PC-3 (cell line): ENCODE measurements around the gene RSU1. TPM values are rescaled to one million over a fixed set of nuclear protein-coding genes. Genes with fewer than 3 reads are reported as not detected.

Source experiments
- ATAC-seq: fragments of 200-7000 bp; cut with Tn5 transposase; 2 replicates; pipeline ENCODE4 v1.9.1; 2020; ENCODE audit warnings: mild to moderate bottlenecking, moderate library complexity
- BruUV-seq: library from RNA; stranded (reverse); fragments of 400-500 nt; replicated peaks from 2 replicates; lab custom pipeline; 2021; lab: Mats Ljungman, UMichigan
- CTCF ChIA-PET: fragments of 300-600 bp; sonication (Branson Sonifier 250); formaldehyde crosslinking; loops from one replicate; lab custom pipeline; 2022; ENCODE audit warnings: antibody characterized with exemption; lab: Charles Lee
- POLR2A ChIA-PET: fragments of 300-600 bp; sonication (Branson Sonifier 250); formaldehyde crosslinking; loops from one replicate; lab custom pipeline; 2022; ENCODE audit warnings: antibody characterized with exemption; ENCODE audit not compliant: unreplicated experiment; lab: Charles Lee
- DNase-seq: peaks from one replicate; pipeline ENCODE4 v3.0.0-alpha.2; 2015
- H2AFZ ChIP-seq: fragments of 300-600 bp; sonication (generic); 2 replicates; pipeline ENCODE4 v1.6.0; 2016; ENCODE audit warnings: antibody characterized with exemption, low read length
- H3F3A ChIP-seq: fragments of 300-600 bp; sonication (generic); one replicate; pipeline ENCODE4 v1.6.0; 2017; ENCODE audit warnings: antibody characterized with exemption, low read length, control low read depth, mild to moderate bottlenecking; ENCODE audit not compliant: unreplicated experiment
- H3K27ac ChIP-seq: fragments of 300-600 bp; sonication (generic); 2 replicates; pipeline ENCODE4 v1.5.1; 2016; ENCODE audit warnings: mild to moderate bottlenecking, low read length
- H3K27me3 ChIP-seq: fragments of 300-600 bp; sonication (generic); 2 replicates; pipeline ENCODE4 v1.6.1; 2016; ENCODE audit warnings: low read length, mixed read lengths
- H3K36me3 ChIP-seq: fragments of 300-600 bp; sonication (generic); 2 replicates; pipeline ENCODE4 v1.6.1; 2016; ENCODE audit warnings: low read depth, mixed run types, low read length, mixed read lengths
- H3K4me1 ChIP-seq: fragments of 300-600 bp; sonication (generic); 2 replicates; pipeline ENCODE4 v1.5.1; 2016; ENCODE audit warnings: low read length; ENCODE audit not compliant: insufficient read depth
- H3K4me2 ChIP-seq: fragments of 300-600 bp; sonication (generic); 2 replicates; pipeline ENCODE4 v1.6.0; 2016; ENCODE audit warnings: low read length
- H3K4me3 ChIP-seq: fragments of 300-600 bp; sonication (generic); 2 replicates; pipeline ENCODE4 v1.5.1; 2016; ENCODE audit warnings: mild to moderate bottlenecking, low read length, mixed read lengths
- H3K79me2 ChIP-seq: fragments of 300-600 bp; sonication (generic); 2 replicates; pipeline ENCODE4 v1.6.1; 2017; ENCODE audit warnings: low read length, mixed read lengths
- H3K9ac ChIP-seq: fragments of 300-600 bp; sonication (generic); 2 replicates; pipeline ENCODE4 v1.6.0; 2016; ENCODE audit warnings: mild to moderate bottlenecking, low read length
- H3K9me2 ChIP-seq: fragments of 300-600 bp; sonication (generic); replicated peaks from 2 replicates; pipeline ENCODE4 v1.6.1; 2016; ENCODE audit warnings: mixed run types, low read length, mixed read lengths
- H3K9me3 ChIP-seq: fragments of 300-600 bp; sonication (generic); 2 replicates; pipeline ENCODE4 v1.6.1; 2016; ENCODE audit warnings: low read length, mixed read lengths
- H4K20me1 ChIP-seq: fragments of 300-600 bp; sonication (generic); 2 replicates; pipeline ENCODE4 v1.6.1; 2016; ENCODE audit warnings: low read length, mixed read lengths
- CTCF ChIP-seq: fragments of 300-600 bp; sonication (generic); conservative IDR thresholded peaks from 2 replicates; pipeline ENCODE4 v1.5.1; 2017; ENCODE audit warnings: antibody characterized with exemption, low read depth, mild to moderate bottlenecking, low read length
- EZH2 ChIP-seq: fragments of 300-600 bp; sonication (generic); IDR thresholded peaks from one replicate; pipeline ENCODE4 v1.6.1; 2017; ENCODE audit warnings: antibody characterized with exemption, mild to moderate bottlenecking, low read length; ENCODE audit not compliant: unreplicated experiment
- EZH2phosphoT487 ChIP-seq: fragments of 300-600 bp; sonication (generic); IDR thresholded peaks from 2 replicates; pipeline ENCODE4 v1.6.1; 2018; ENCODE audit warnings: mild to moderate bottlenecking, antibody characterized with exemption, low read length, borderline replicate concordance
- intact Hi-C: fragments of 100-400 bp; cut with micrococcal nuclease; formaldehyde crosslinking; loops from 2 replicates; pipeline ENCODE4 v1.9.0; 2023
- total RNA-seq: library from RNA; depleted of rRNA; stranded (reverse); fragments of >200 nt; gene quantifications from 2 replicates; pipeline ENCODE4 v1.2.3, GENCODE V29; 2014

RSU1 gene
- total RNA-seq, 1 experiment from 2014 or later: 21.2 TPM

GRCh38 chr10:16646181-16647059, 170.8 kb downstream of the RSU1 start:
- intact Hi-C loops: no loop called here
- Histone ChIP-seq H3F3A (no peaks in the 10 kb centered on the region), H3K36me3 (no peaks in the 10 kb centered on the region), H3K27me3 (no peaks in the 10 kb centered on the region), H3K4me3 (no peak overlapping the region), H2AFZ (no peak overlapping the region), H3K9ac (no peak overlapping the region), H4K20me1 (no peaks in the 10 kb centered on the region), H3K79me2 (no peaks in the 10 kb centered on the region), H3K9me3 (no peaks in the 10 kb centered on the region), H3K4me2 (no peak overlapping the region), H3K9me2 (no peaks in the 10 kb centered on the region), H3K4me1 (peaks cover 10% of the 10 kb centered on the region), H3K27ac (no peak overlapping the region)
- ATAC-seq: no peak
- no peak for DNase-seq
- TF ChIP-seq EZH2 (no peak), CTCF (no peak), EZH2phosphoT487 (no peak)
- ChIA-PET CTCF (no interaction called here), POLR2A (no interaction called here)
- no TSS peak for BruUV-seq

GRCh38 chr10:16644146-16644545, 173.1 kb downstream of the RSU1 start:
- Histone ChIP-seq H3K27me3 (no peaks in the 10 kb centered on the region), H3K9me2 (no peaks in the 10 kb centered on the region), H3K4me2 (peak overlapping the region; percentile 61; the same call in 1 of the 2 replicates), H2AFZ (no peak overlapping the region), H3K4me3 (no peak overlapping the region), H3F3A (no peaks in the 10 kb centered on the region), H3K9me3 (no peaks in the 10 kb centered on the region), H3K36me3 (no peaks in the 10 kb centered on the region), H4K20me1 (no peaks in the 10 kb centered on the region), H3K9ac (no peak overlapping the region), H3K27ac (no peak overlapping the region), H3K79me2 (no peaks in the 10 kb centered on the region), H3K4me1 (peaks cover 10% of the 10 kb centered on the region)
- POLR2A ChIA-PET: no interaction called here
- intact Hi-C loops: no loop called here
- DNase-seq (peak; percentile 71), ATAC-seq (peak; percentile 99)
- CTCF ChIA-PET: no interaction called here
- TF ChIP-seq CTCF (no peak), EZH2 (no peak), EZH2phosphoT487 (no peak)
- BruUV-seq: no TSS peak

- Histone ChIP-seq H3K79me2 (no peaks in the 10 kb centered on the region), H3K4me1 (peaks cover 10% of the 10 kb centered on the region), H3K27ac (no peak overlapping the region), H3K9me3 (no peaks in the 10 kb centered on the region), H3K9ac (no peak overlapping the region), H4K20me1 (no peaks in the 10 kb centered on the region), H3K9me2 (no peaks in the 10 kb centered on the region), H3F3A (no peaks in the 10 kb centered on the region), H3K4me2 (no peak overlapping the region), H2AFZ (no peak overlapping the region), H3K4me3 (no peak overlapping the region), H3K27me3 (no peaks in the 10 kb centered on the region), H3K36me3 (no peaks in the 10 kb centered on the region)
- CTCF ChIA-PET: no interaction called here
- ATAC-seq (no peak), DNase-seq (no peak)
- BruUV-seq: no TSS peak
- POLR2A ChIA-PET: no interaction called here
- TF ChIP-seq EZH2phosphoT487: no peak
- TF ChIP-seq CTCF: no peak
- no peak for TF ChIP-seq EZH2
- intact Hi-C loops: no loop called here
These were observed 173.7 kb downstream of the RSU1 start for GRCh38 chr10:16643502-16643901.
